Progenitor cell of endocrine pancreas (in vitro differentiated cells): ENCODE measurements around the gene HIKESHI. TPM values are rescaled to one million over a fixed set of nuclear protein-coding genes. Genes with fewer than 3 reads are reported as not detected.

ENCODE experiments used
- DNase-seq: peaks from one replicate; pipeline ENCODE4 v3.0.0; 2021; ENCODE audit warnings: low spot score; ENCODE audit not compliant: unreplicated experiment
- H3K27ac Mint-ChIP-seq: 2 replicates; pipeline ENCODE4 v1.8.0; 2021; ENCODE audit warnings: mild to moderate bottlenecking, moderate library complexity, mixed read lengths
- H3K27me3 Mint-ChIP-seq: 2 replicates; pipeline ENCODE4 v1.8.0; 2021; ENCODE audit warnings: mixed read lengths
- H3K36me3 Mint-ChIP-seq: 2 replicates; pipeline ENCODE4 v1.8.0; 2022; ENCODE audit warnings: mixed read lengths; ENCODE audit not compliant: insufficient read depth
- H3K4me1 Mint-ChIP-seq: 2 replicates; pipeline ENCODE4 v1.8.0; 2021; ENCODE audit warnings: low read depth, mixed read lengths
- H3K4me3 Mint-ChIP-seq: 2 replicates; pipeline ENCODE4 v1.8.0; 2021; ENCODE audit warnings: low read depth, mild to moderate bottlenecking, moderate library complexity, mixed read lengths
- H3K9me3 Mint-ChIP-seq: 2 replicates; pipeline ENCODE4 v1.8.0; 2021; ENCODE audit warnings: low read depth, mixed read lengths
- CTCF ChIP-seq: fragments of 200-600 bp; sonication (generic); IDR thresholded peaks from one replicate; pipeline ENCODE4 v1.5.0; 2021; ENCODE audit warnings: antibody characterized with exemption, mild to moderate bottlenecking; ENCODE audit not compliant: unreplicated experiment
- total RNA-seq: library from RNA; stranded (reverse); gene quantifications from 2 replicates; pipeline ENCODE4 v1.2.1, GENCODE V29; 2021

The HIKESHI gene
- total RNA-seq, 1 donor from 2014 or later, result 50.8 TPM

- Mint-ChIP-seq H3K9me3 (peaks cover 12% of the 10 kb centered on the region), H3K4me3 (peak overlapping the region; percentile 61), H3K27ac (no peak overlapping the region), H3K36me3 (peaks cover 3% of the 10 kb centered on the region), H3K27me3 (peaks cover 3% of the 10 kb centered on the region), H3K4me1 (peaks cover 6% of the 10 kb centered on the region)
- DNase-seq, result no peak
- TF ChIP-seq CTCF, result no peak
Measured at GRCh38 chr11:86374069-86374468, 72.0 kb downstream of the HIKESHI start.

GRCh38 chr11:86374586-86374985 is 72.5 kb downstream of the HIKESHI start, which contains the start of gene CCDC81:
Gene CCDC81 (plus strand): TSS chr11:86374887. CDS start chr11:86375164, 277 bp downstream.
- no peak for TF ChIP-seq CTCF

DNA sequence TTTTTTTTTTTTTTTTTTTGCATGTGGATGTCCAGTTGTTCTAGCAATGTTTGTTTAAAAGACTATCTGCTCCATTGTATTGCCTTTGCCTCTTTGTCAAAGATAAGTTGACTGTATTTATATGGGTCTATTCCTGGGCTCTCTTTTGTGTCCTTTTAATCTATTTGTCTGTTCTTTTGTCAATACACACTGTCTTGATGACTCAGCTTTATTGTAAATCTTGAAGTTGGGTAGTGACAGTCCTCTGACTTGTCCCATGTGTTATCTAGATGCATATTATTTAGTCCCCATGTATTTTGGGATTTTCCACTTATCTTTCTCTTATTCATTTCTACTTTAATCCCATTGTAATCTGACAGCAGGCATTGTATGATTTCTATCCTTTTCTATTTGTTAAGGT is 75.9 kb downstream of the HIKESHI start:
- TF ChIP-seq CTCF, result no peak
- Mint-ChIP-seq H3K4me1 (peaks cover 6% of the 10 kb centered on the region), H3K27me3 (peaks cover 3% of the 10 kb centered on the region), H3K27ac (no peak overlapping the region), H3K36me3 (no peaks in the 10 kb centered on the region), H3K4me3 (no peak overlapping the region), H3K9me3 (peaks cover 3% of the 10 kb centered on the region)
- DNase-seq, result no peak

More at GRCh38 chr11:86374586-86374985, 72.5 kb downstream of the HIKESHI start, which contains the start of gene CCDC81:
- peaks cover 3% of the 10 kb centered on the region for H3K27me3 Mint-ChIP-seq
- peaks cover 6% of the 10 kb centered on the region for H3K4me1 Mint-ChIP-seq
- DNase-seq, result peak; percentile 12
- peaks cover 12% of the 10 kb centered on the region for H3K9me3 Mint-ChIP-seq
- peak within 1 kb of the TSS; percentile 61 for H3K4me3 Mint-ChIP-seq
- H3K27ac Mint-ChIP-seq, result peak within 1 kb of the TSS; percentile 27
- H3K36me3 Mint-ChIP-seq, result peaks cover 3% of the 10 kb centered on the region

DNA sequence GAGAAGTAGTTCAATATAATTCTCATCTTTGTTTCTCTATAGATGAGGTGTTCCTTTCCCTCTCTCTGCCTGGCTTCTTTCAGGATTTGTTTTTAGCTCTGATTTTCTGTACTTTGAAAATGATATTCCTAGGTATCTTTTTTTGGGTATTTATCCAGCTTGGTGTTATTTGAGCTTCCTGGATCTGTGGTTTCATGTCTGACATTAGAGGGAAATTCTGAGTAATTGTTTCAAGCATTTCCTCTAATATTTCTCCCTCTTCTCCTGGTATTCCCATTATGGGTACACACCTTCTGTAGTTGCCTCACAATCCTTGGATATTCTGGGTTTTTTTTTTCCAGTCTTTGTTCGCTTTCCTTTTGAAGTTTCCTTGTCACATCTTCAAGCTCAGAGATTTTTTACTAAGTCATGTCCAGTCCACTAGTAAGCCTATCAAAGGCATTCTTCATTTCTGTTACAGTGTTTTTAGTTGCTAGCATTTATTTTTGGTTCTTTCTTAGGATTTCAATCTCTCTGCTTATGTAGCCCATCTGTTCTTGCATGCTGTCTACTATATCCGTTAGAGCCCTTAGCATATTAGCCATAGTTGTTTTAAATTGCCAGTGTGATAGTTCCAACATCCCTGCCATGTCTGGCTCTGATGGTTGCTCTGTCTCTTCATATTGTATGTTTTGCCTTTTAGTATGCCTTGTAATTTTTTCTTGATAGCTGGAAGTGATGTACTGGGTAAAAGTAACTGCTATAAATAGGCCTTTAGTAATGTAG is 78.4 kb downstream of the HIKESHI start:
- no peak for TF ChIP-seq CTCF
- no peak for DNase-seq
- H3K4me3 Mint-ChIP-seq, result no peak overlapping the region
- H3K36me3 Mint-ChIP-seq, result no peaks in the 10 kb centered on the region
- no peaks in the 10 kb centered on the region for H3K4me1 Mint-ChIP-seq
- peaks cover 3% of the 10 kb centered on the region for H3K9me3 Mint-ChIP-seq
- no peaks in the 10 kb centered on the region for H3K27me3 Mint-ChIP-seq
- no peak overlapping the region for H3K27ac Mint-ChIP-seq

- Mint-ChIP-seq H3K9me3 (peaks cover under 1% of the 10 kb centered on the region), H3K27ac (no peak overlapping the region), H3K4me1 (peaks cover 3% of the 10 kb centered on the region), H3K36me3 (no peaks in the 10 kb centered on the region), H3K4me3 (no peak overlapping the region), H3K27me3 (no peaks in the 10 kb centered on the region)
- no peak for DNase-seq
- no peak for TF ChIP-seq CTCF
Measured at GRCh38 chr11:86383041-86383955, 81.3 kb downstream of the HIKESHI start.
